Astrocyte (in vitro differentiated cells and primary cell): ENCODE results near the gene DHRS4.

Source experiments
- CTCF ChIP-seq: IDR thresholded peaks from 2 replicates; pipeline ENCODE4 v1.5.1; 2011; ENCODE audit warnings: low read depth, mild to moderate bottlenecking, inconsistent platforms, low read length, moderate library complexity; ENCODE audit not compliant: insufficient read depth
- EZH2 ChIP-seq: IDR thresholded peaks from 2 replicates; pipeline ENCODE4 v1.6.1; 2012; ENCODE audit warnings: mild to moderate bottlenecking, low read length, inconsistent platforms; ENCODE audit not compliant: insufficient read depth

DNA sequence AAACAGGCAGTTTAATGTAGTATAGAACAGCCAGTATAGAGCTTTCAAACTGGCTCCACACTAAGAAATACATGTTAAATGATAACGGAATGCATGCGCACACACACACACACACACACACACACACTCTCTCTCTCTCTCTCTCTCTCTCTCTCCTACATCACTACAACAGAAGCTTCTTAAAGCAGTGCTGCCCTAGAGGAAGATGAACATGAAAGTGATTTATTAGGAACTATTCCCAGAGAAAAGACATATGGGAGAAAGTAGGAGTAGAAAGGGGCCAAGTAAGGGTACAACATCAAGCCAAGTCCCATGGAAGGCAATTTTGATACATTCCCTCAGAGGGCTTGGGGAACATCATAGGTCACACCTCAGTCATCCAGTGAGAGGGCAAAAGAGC is 16.4 kb upstream of the DHRS4 start:
- TF ChIP-seq CTCF (no peak), EZH2 (no peak)
